WTC11 (cell line): Measurements from ENCODE around the gene AHNAK.

Experiments used
- AFF4 ChIP-seq: sonication (generic); formaldehyde crosslinking; IDR thresholded peaks from 2 replicates; pipeline ENCODE4 v1.8.1; 2023; ENCODE audit warnings: mild to moderate bottlenecking, missing genetic modification reagents, borderline replicate concordance
- ATF2 ChIP-seq: sonication (generic); formaldehyde crosslinking; IDR thresholded peaks from 2 replicates; pipeline ENCODE4 v1.8.1; 2022; ENCODE audit warnings: low read depth, missing genetic modification reagents, borderline replicate concordance
- CTCF ChIP-seq: fragments of 200-600 bp; IDR thresholded peaks from 2 replicates; pipeline ENCODE4 v1.8.0; 2022; ENCODE audit warnings: antibody characterized with exemption
- NR2C2 ChIP-seq: sonication (generic); formaldehyde crosslinking; IDR thresholded peaks from 2 replicates; pipeline ENCODE4 v1.8.0; 2022; ENCODE audit warnings: mild to moderate bottlenecking, missing genetic modification reagents
- STAT6 ChIP-seq: sonication (generic); formaldehyde crosslinking; conservative IDR thresholded peaks from 2 replicates; pipeline ENCODE4 v1.8.1; 2023; ENCODE audit warnings: mild to moderate bottlenecking, low read depth, missing genetic modification reagents, moderate library complexity
- ZNF671 ChIP-seq: fragments of 250-450 bp; sonication (Bioruptor Pico); IDR thresholded peaks from 2 replicates; pipeline ENCODE4 v1.8.0; 2021; ENCODE audit warnings: mild to moderate bottlenecking

GRCh38 chr11:62395885-62396551 is 150.6 kb downstream of the AHNAK start:
- TF ChIP-seq ATF2 (CRISPR knock-in tag) (no peak), CTCF (no peak), ZNF671 (CRISPR knock-in tag) (no peak), AFF4 (CRISPR knock-in tag) (no peak), STAT6 (CRISPR knock-in tag) (no peak), NR2C2 (CRISPR knock-in tag) (no peak)
